Heart right ventricle (tissue), 16 donors: Measurements from ENCODE around the gene YBX1. TPM values are rescaled to one million over a fixed set of nuclear protein-coding genes. Genes with fewer than 3 reads are reported as not detected.

Experiments
- ATAC-seq, 8 donors: fragments of 200-7000 bp; cut with Tn5 transposase; one replicate each; pipeline ENCODE4 v1.9.1; 2020; ENCODE audit warnings: mild to moderate bottlenecking in 8 of 8, moderate library complexity in 8 of 8, moderate number of reproducible peaks in 1 of 8
- DNase-seq, 2 donors: peaks; one replicate each; pipeline ENCODE4 v3.0.0-alpha.2; 2020
- H3K27ac ChIP-seq, 10 donors: fragments of 200-600 bp; sonication (generic) in 2 of 10; one replicate each; pipeline versions ENCODE4 v1.5.0 to v1.8.0; 2020 to 2022; ENCODE audit warnings: mild to moderate bottlenecking in 3 of 10
- H3K27me3 ChIP-seq, 7 donors: fragments of 200-600 bp; one replicate each; pipeline ENCODE4 v1.8.0; 2021 to 2022; ENCODE audit warnings: mild to moderate bottlenecking in 2 of 7
- H3K36me3 ChIP-seq, 9 donors: fragments of 200-600 bp; sonication (generic) in 1 of 9; one replicate each; pipeline versions ENCODE4 v1.5.0 to v1.8.0; 2020 to 2022; ENCODE audit warnings: mild to moderate bottlenecking in 2 of 9
- H3K4me1 ChIP-seq, 9 donors: fragments of 200-600 bp; sonication (generic) in 1 of 9; one replicate each; pipeline versions ENCODE4 v1.5.0 to v1.8.0; 2020 to 2022; ENCODE audit warnings: mild to moderate bottlenecking in 4 of 9
- H3K4me3 ChIP-seq, 10 donors: fragments of 200-600 bp; sonication (generic) in 2 of 10; one replicate each; pipeline versions ENCODE4 v1.5.0 to v1.8.0; 2020 to 2022; ENCODE audit warnings: mild to moderate bottlenecking in 7 of 10, moderate library complexity in 2 of 10
- H3K9me3 ChIP-seq, 11 donors: fragments of 200-600 bp in 10 of 11; sonication (generic) in 2 of 11; one replicate each; pipeline versions ENCODE4 v1.5.0 to v1.8.0; 2013 to 2022; ENCODE audit warnings: mild to moderate bottlenecking in 2 of 11, control low read depth in 1 of 11, moderate library complexity in 1 of 11
- CTCF ChIP-seq, 9 donors: fragments of 200-600 bp; sonication (generic) in 2 of 9; IDR thresholded peaks; one replicate each; pipeline versions ENCODE4 v1.5.0 to v1.8.0; 2021 to 2022; ENCODE audit warnings: antibody characterized with exemption in 9 of 9, mild to moderate bottlenecking in 5 of 9, moderate library complexity in 1 of 9
- WGBS, 2 donors: extraction: QIAGEN DNeasy Blood & Tissue Kit; methylation state at CpG; one replicate each; pipeline ENCODE4 v1.1.7; 2013; ENCODE audit warnings: inconsistent platforms in 1 of 2; 5-methylcytosine and 5-hydroxymethylcytosine counted together
- intact Hi-C, 10 donors: fragments of 100-400 bp; cut with DNase I; formaldehyde crosslinking; loops; one replicate each; pipeline versions ENCODE4 v1.11.1 to v1.14.2; 2022
- polyA plus RNA-seq, 2 donors: library from polyadenylated mRNA; stranded (reverse); fragments of 200-250 nt; gene quantifications; one replicate each; pipeline ENCODE4 v1.2.3, GENCODE V29; 2013
- total RNA-seq, 10 donors: library from RNA; stranded (reverse); fragmentation: NEBNext Ultra II Directional in 3 of 10; extraction: Animal tissue kit (Norgen Biotek cat#: 25700) in 3 of 10; gene quantifications; one replicate each; pipeline versions ENCODE4 v1.2.1 to v1.2.4, GENCODE V29; 2021 to 2023
- donor health status: Arrhythmogenic right ventricular cardiomyopathy.
- donor health status: ischemic (EF 13 %, LVEDD 7.1; RV severe dilation, severe dysfunction).
- donor health status: healthy with polysubstance abuse.
- donor health status: DM: no; HTN: yes; CAD: no.
- donor health status: DM: no; HTN: no; CAD: no.
- donor health status: ischemic (EF 25% LVEDD 6.9; RV normal size, moderate dysfunction).
- donor health status: ischemic (EF 25% LVEDD 5.7; RV mildly dilated, moderate dysfunction).
- donor health status: healthy.
- donor health status: DM: yes; HTN: yes; CAD: no.
- donor health status: Ischemic cardiomyopathy.
- donor health status: ischemic (EF 35%, LVEDD 5.7; RV mildly dilated, moderate dysfunction).
- donor health status: nonischemic (EF 11% LVEDD 7.7; RV severe dilation, severe dysfunction).
- donor health status: DM: yes; HTN: yes; CAD: no.
- donor health status: PGD.
- donor health status: ischemic (EF 29% LVEDD 5.4; RV normal size, mild dysfunction).
- donor health status: nonischemic (EF 23%, LVEDD 6.1; RV moderate dilation, normal function).

YBX1 gene
- total and polyA plus RNA-seq, 12 donors: 300 to 1,036 (median 777) TPM

GRCh38 chr1:42738678-42739226 is 56.5 kb downstream of the YBX1 start:
- intact Hi-C loops: no loop called here
- WGBS, 2 donors: 79 to 82% methylated on average over 8 of the region's 8 CpGs
- DNase-seq (no peak), ATAC-seq (no peak)
- Histone ChIP-seq H3K27ac (no peak overlapping the region), H3K27me3 (no peaks in the 10 kb centered on the region), H3K4me1 (peaks cover 0 to 15% (median 0%) of the 10 kb centered on the region in 9 donors), H3K4me3 (no peak overlapping the region), H3K36me3 (no peaks in the 10 kb centered on the region), H3K9me3 (no peaks in the 10 kb centered on the region)
- TF ChIP-seq CTCF (IDR thresholded peaks at IDR 0.05): no peak

GRCh38 chr1:42739753-42740700 is 57.8 kb downstream of the YBX1 start, which contains the start of gene CLDN19:
Gene CLDN19 (minus strand): TSS chr1:42740236. CDS start chr1:42740063, 173 bp downstream.
- ATAC-seq: no peak
- intact Hi-C loops: loop anchor here in 3 of 10 donors (10.0 kb wide), 3 partner anchors 395 to 595 kb away; partner anchors contain the start of gene GUCA2B (in 1 of the 3)

GRCh38 chr1:42740851-42741580 is 58.8 kb downstream of the YBX1 start:
- peaks cover 0 to 15% (median 0%) of the 10 kb centered on the region in 9 donors for H3K4me1 ChIP-seq
- H3K27ac ChIP-seq: no peak overlapping the region
- intact Hi-C loops: loop anchor here in 3 of 10 donors (10.0 kb wide), 3 partner anchors 396 to 596 kb away; partner anchors contain the start of gene GUCA2B (in 1 of the 3)

More at GRCh38 chr1:42739753-42740700, 57.8 kb downstream of the YBX1 start, which contains the start of gene CLDN19:
- Histone ChIP-seq H3K4me1 (peaks cover 0 to 15% (median 0%) of the 10 kb centered on the region in 9 donors), H3K27ac (no peak within 1 kb of the TSS), H3K4me3 (no peak within 1 kb of the TSS), H3K9me3 (no peaks in the 10 kb centered on the region), H3K27me3 (no peaks in the 10 kb centered on the region), H3K36me3 (no peaks in the 10 kb centered on the region)
- no peak for TF ChIP-seq CTCF (IDR thresholded peaks at IDR 0.05)
- 65 to 67% methylated on average over 27 of the region's 27 CpGs for WGBS, 2 donors
- no peak for DNase-seq

More at GRCh38 chr1:42740851-42741580, 58.8 kb downstream of the YBX1 start:
- Histone ChIP-seq H3K4me3 (no peak overlapping the region), H3K9me3 (no peaks in the 10 kb centered on the region), H3K27me3 (no peaks in the 10 kb centered on the region), H3K36me3 (peaks cover 0 to 5% (median 0%) of the 10 kb centered on the region in 9 donors)
- TF ChIP-seq CTCF (IDR thresholded peaks at IDR 0.05): no peak
- ATAC-seq (no peak), DNase-seq (no peak)
- WGBS, 2 donors: 79 to 80% methylated on average over 19 of the region's 19 CpGs
